GM18858 (cell line): ENCODE data around the gene SCN9A.
"Not testable (repeated sequence)": the region's sequence is repeated elsewhere in the genome, so short reads cannot be mapped to it uniquely, and the experiment has no call there.

Source experiments
- ATAC-seq: cut with Tn5 transposase; IDR thresholded peaks from one replicate; pipeline ENCODE4 v1.9.1; 2021; ENCODE audit not compliant: unreplicated experiment

The SCN9A gene

DNA sequence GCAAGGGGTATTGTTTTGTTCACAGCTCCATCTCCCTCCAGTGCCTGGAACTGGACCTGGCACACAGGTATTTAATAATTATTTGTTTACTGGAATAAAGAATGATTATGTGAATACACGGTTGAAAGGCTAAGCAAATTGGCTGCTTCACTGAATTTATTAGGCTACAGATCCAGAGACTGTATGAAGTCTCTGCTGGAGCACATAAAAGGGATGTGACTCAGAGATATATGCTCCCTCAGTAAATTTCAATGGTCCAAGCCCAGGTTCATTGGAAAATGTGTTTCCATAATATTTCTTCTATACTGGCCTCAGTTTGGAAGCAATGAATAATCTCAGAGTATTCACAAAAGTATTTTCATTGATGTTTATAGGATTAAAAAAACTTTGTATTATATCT lies 126.4 kb downstream of the SCN9A start:
- no peak for ATAC-seq

DNA sequence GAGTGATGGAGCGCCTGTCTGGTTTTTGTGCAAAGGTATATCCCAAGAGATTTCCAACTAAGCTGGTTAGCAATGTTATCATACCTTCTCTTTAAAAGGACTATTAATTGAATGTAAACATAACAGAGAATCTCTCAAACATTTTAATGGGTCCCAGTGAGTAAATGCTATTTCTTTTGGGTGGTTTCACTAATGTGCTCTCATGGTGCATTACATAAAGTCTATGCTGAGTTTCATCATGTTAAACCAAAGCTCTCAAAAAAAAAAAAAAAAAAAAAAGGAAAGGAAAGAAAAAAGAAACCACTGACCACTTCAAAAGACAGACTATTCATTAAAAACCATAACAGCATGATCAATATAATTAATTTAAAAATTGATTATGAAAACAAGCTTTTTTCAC lies 128.8 kb downstream of the SCN9A start:
- ATAC-seq: no peak

GRCh38 chr2:166242309-166242708 lies 133.4 kb downstream of the SCN9A start:
- no peak for ATAC-seq

- no peak for ATAC-seq
Measured at GRCh38 chr2:166240387-166241313, 135.1 kb downstream of the SCN9A start.

DNA sequence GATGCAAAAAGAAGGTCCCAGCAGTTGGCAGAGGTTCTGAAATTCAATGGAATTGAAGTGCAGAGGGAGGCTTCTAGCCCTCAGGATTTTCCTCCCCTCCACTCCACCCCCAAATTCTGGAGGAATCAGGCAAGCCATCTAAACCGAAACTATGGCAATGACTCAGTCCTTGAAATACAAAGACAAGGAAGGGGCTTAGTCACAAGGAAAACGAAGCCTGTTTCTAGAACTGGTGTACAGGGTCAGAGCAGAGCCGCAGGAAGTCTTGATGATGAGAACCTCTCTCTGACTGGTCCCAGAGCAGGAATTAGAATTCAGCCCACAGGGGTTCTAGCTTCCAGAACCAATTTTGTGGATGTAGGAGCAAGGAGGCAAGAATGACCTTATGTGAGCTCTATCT lies 136.2 kb downstream of the SCN9A start:
- no peak for ATAC-seq

- ATAC-seq: no peak
Measured at GRCh38 chr2:166238176-166238575, 137.6 kb downstream of the SCN9A start.

DNA sequence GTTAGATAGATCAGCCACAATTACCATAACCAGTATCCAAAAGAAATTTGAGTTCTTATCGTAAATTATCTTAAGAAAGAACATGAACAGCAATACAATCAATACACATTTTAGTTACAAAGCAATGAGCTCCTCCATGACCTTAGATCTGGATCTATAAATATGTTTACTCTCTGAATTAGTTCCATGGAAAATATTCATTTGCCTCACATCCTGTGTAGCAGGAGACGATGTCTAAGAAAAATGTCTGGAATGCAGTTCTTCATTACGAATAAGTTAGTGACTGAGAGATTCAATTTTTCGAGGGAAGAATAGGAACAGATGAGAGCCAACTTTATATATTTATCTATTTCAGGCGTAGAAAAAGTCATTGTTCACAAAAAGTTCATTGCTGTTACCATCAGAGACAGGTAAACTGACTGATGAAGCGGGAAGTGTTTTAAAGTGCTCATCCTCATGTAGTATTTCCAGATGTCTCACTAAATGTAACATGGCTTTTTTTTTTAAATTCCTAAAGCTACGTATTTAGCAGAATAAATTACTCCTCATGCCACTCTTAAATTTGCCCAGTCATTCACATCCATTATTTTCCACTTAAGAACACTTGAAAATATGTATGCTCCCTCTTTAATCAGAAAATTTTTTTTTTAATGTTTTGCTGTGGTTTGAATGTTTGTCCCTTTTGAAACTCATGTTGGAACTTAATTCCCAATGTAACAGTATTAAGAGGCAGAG lies 141.5 kb downstream of the SCN9A start:
- ATAC-seq: no peak

GRCh38 chr2:166233244-166233643 lies 142.5 kb downstream of the SCN9A start:
- ATAC-seq: no peak

- ATAC-seq: no peak
Measured at GRCh38 chr2:166230724-166231070, 145.0 kb downstream of the SCN9A start.

DNA sequence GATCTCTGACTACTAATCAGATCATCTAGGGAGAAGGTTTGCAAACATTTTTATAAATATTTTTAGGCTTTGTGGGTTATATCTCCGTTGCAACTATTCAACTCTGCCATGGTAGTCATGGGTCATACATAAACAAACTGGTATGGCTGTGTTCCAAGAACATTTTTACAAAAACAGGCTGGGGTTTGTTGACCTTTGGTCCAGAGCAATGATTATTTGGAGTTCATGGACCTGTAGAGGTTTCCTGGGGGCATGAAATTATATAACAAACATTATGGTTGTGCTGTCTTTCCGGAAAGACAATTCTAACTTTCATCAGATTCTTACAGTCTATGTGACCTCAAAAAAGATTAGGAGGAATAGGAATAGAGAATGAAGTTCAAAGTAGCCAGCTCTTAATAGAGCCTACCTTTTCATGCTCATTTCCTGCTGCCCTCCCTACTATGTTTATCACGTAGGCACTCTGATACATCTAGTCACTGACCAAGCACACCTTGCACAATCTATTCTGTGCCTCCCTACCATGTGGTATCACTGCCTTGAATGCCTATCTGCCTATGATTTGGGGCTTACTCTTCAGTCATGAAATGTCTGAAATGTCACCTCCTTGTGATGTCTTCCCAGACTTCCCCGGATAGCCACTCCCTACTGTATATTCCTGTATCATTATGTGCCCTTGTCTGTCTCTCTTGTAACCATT lies 145.6 kb downstream of the SCN9A start:
- no peak for ATAC-seq

GRCh38 chr2:166229678-166230023 lies 146.1 kb downstream of the SCN9A start:
- no peak for ATAC-seq

GRCh38 chr2:166224197-166224596 lies 151.5 kb downstream of the SCN9A start:
- no peak for ATAC-seq

DNA sequence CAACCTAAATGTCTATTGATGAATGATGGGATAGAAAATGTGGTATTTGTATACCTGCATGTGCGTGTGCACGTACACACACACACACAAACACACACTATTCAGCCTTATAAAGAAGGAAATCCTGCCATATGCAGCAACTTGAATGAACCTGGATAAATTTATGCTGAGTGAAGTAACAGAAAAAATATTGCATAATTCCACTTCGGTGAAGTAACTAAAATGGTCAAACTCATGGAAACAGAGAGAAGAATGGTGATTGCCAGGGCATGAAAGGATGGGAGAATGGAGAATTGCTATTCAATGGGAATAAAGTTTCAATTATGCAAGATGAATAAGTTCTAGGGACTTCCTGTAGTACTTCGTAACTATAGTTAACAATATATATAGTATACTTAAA lies 152.4 kb downstream of the SCN9A start:
- ATAC-seq: no peak

GRCh38 chr2:166211079-166211478 lies 164.7 kb downstream of the SCN9A start:
- no peak for ATAC-seq

DNA sequence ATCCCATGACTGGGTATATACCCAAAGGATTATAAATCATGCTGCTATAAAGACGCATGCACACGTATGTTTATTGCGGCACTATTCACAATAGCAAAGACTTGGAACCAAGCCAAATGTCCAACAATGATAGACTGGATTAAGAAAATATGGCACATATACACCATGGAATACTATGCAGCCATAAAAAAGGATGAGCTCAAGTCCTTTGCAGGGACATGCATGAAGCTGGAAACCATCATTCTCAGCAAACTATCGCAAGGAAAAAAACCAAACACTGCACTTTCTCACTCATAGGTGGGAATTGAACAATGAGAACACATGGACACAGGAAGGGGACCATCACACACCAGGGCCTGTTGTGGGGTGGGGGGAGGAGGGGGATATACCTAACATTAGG lies 165.8 kb downstream of the SCN9A start:
- ATAC-seq: not testable (repeated sequence)

DNA sequence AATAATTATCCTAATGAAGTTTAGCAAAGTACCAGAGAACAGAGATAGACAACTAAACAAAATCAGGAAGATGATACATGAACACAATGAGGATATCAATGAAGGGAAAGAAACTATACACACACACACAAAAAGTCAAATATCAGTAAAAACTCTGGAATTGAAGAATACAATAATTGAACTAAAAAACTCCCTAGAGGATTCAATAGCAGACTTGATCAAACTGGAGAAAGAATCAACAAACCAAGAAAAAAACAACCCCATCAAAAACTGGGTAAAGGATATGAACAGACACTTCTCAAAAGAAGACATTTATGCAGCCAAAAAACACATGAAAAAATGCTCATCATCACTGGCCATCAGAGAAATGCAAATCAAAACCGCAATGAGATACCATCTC lies 166.4 kb downstream of the SCN9A start:
- not testable (repeated sequence) for ATAC-seq

DNA sequence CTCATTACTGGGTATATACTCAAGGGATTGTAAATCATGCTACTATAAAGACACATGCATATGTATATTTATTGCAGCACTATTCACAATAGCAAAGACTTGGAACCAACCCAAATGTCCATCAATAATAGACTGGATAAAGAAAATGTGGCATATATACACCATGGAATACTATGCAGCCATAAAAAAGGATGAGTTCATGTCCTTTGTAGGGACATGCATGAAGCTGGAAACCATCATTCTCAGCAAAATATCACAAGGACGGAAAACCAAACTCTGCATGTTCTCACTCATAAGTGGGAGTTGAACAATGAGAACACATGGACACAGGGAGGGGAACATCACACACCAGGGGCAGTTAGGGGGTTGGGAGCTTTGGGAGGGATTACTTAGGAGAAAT lies 169.6 kb downstream of the SCN9A start:
- ATAC-seq: not testable (repeated sequence)

GRCh38 chr2:166202778-166203177 lies 173.0 kb downstream of the SCN9A start:
- no peak for ATAC-seq

DNA sequence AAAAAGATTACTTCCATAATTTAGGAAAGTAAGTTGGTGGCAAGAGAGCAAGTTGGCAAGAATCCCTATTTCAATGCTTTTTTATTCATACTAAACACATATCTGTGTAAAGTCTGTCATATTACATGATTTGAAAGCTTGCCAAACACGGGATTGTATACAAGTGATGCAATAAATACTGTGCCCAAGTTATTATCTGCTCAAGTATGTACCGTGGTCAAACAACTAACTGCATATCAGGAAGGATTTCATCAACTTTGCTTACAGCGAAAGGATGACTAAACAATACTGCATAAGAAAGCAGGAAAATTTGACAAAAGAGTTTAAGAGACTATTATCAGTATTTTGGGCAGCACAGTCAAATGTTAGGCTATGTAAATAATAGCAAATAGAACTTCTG lies 178.3 kb downstream of the SCN9A start:
- no peak for ATAC-seq

DNA sequence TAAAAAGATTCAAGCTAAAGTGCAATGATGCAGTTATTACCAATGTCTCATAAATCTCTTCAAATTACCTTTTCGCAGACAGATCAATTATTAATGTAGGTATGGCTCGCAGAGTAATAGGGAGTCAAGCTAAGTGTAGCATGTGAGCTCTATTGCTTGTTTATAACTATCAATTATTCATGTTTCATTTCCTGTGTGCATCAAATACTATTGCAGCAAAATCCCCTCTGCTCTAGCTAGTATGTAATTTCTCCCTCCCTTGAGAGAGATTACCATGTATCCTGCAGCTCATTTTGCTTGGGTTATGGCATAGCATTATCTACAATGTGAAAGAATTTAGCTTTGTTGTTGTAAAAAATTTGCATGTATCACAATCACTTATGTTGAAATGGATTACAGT lies 182.3 kb downstream of the SCN9A start:
- ATAC-seq: no peak

DNA sequence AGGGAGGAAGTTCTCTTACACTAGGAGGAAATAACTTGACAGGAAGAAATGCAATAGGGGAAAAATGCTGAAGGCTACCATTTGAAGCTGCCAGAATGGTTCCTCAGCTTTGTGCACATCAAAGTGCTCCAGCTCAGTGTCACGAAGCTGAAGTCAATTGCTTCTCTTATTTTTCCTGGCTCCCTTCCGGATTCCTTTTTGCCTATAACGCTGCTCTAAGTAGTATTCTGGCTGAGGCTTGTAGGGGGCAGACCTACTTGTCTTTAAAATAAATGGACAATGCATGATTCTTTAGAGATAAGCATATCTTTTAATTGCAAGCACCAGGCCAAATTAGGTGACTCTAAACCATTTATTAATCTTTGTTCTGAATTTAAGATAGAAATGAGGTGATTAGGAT lies 187.7 kb downstream of the SCN9A start:
- no peak for ATAC-seq

GRCh38 chr2:166184789-166185188 lies 191.0 kb downstream of the SCN9A start:
- ATAC-seq: no peak
